MCF 10A (cell line): ENCODE measurements around the gene MOGAT3. TPM values are rescaled to one million over a fixed set of nuclear protein-coding genes. Genes with fewer than 3 reads are reported as not detected.

Experiments
- BruUV-seq: library from RNA; stranded (reverse); fragments of 400-500 nt; replicated peaks from 2 replicates; lab custom pipeline; 2021; lab: Mats Ljungman, UMichigan
- CTCF ChIA-PET: fragments of 300-600 bp; sonication (Branson Sonifier 250); formaldehyde crosslinking; extraction: SDS; loops from one replicate; lab custom pipeline; 2021; ENCODE audit warnings: antibody characterized with exemption, inconsistent platforms; lab: Yijun Ruan, JAX
- POLR2A ChIA-PET: fragments of 300-600, 350-650 bp; sonication (Branson Sonifier 250); formaldehyde crosslinking; extraction: SDS; loops from one replicate; lab custom pipeline; 2020; ENCODE audit warnings: antibody characterized with exemption, inconsistent platforms; lab: Yijun Ruan, JAX
- DNase-seq: peaks from one replicate; pipeline ENCODE4 v3.0.0-alpha.2; 2018; ENCODE audit not compliant: unreplicated experiment
- H3K27ac Mint-ChIP-seq: one replicate; pipeline ENCODE4 v1.8.0; 2022; ENCODE audit warnings: mild to moderate bottlenecking, low read depth, mixed read lengths; ENCODE audit not compliant: unreplicated experiment
- H3K27me3 Mint-ChIP-seq: one replicate; pipeline ENCODE4 v1.8.0; 2022; ENCODE audit warnings: mixed read lengths; ENCODE audit not compliant: insufficient read depth, unreplicated experiment
- H3K36me3 Mint-ChIP-seq: one replicate; pipeline ENCODE4 v1.8.0; 2022; ENCODE audit warnings: mild to moderate bottlenecking, moderate library complexity, mixed read lengths; ENCODE audit not compliant: insufficient read depth, unreplicated experiment
- H3K4me1 Mint-ChIP-seq: one replicate; pipeline ENCODE4 v1.8.0; 2022; ENCODE audit warnings: mixed read lengths; ENCODE audit not compliant: insufficient read depth, unreplicated experiment
- H3K4me3 Mint-ChIP-seq: one replicate; pipeline ENCODE4 v1.8.0; 2022; ENCODE audit warnings: mild to moderate bottlenecking, moderate library complexity, mixed read lengths; ENCODE audit not compliant: unreplicated experiment
- H3K9me3 Mint-ChIP-seq: one replicate; pipeline ENCODE4 v1.8.0; 2022; ENCODE audit warnings: mixed read lengths; ENCODE audit not compliant: unreplicated experiment
- CTCF ChIP-seq: fragments of 200-600 bp; IDR thresholded peaks from one replicate; pipeline ENCODE4 v1.8.0; 2022; ENCODE audit warnings: antibody characterized with exemption, mild to moderate bottlenecking; ENCODE audit not compliant: unreplicated experiment
- intact Hi-C: fragments of 100-400 bp; cut with micrococcal nuclease; formaldehyde crosslinking; loops from 2 replicates; pipeline ENCODE4 v1.14.1; 2022
- total RNA-seq: library from RNA; stranded (reverse); gene quantifications from 2 replicates; pipeline ENCODE4 v1.2.3, GENCODE V29; 2022

The MOGAT3 gene
- total RNA-seq, 1 experiment from 2014 or later: not detected

DNA sequence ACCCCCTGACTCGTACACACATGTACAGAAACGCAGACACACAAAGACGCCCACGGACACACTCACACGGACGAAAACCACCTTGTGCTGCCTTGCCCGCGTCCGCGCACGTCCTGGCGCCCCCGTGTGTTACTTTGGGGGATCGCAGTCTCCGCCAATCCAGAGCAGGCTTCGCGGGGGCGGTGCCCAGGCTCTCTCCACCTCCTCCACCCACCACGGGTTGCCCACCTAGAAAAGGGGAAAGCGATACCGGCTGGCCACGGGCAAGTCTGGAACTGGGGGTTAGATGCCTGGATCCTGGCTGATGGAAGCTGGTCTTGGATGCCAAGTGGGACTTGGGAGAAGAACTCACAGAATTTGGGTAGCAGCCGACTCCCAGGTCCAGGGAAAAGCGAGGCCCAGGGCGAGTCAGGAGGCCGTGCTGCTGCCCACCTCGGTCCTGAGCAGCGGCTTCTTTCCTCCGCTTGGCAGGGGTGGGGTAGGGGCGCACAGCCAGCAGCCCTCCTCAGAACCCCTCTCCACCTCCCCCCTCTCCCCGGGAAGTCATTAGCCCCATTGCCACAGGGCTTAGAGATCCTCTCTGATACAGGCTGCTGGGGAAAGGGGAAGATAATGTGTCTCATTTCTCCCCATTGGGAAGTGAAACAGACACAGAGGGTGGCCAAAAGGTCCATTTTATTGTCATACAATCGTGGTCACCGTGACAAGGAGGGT, 30.8 kb downstream of the MOGAT3 start:
- DNase-seq: peak; percentile 56
- CTCF ChIA-PET: interaction anchor here (0.6 to 2.8 kb wide), 11 partner anchors 15 to 113 kb away, joined by 3 to 31 read pairs (median 4); no protein-coding TSS in a partner anchor
- Mint-ChIP-seq H3K36me3 (peaks cover 4% of the 10 kb centered on the region), H3K4me3 (peak overlapping the region; percentile 29), H3K4me1 (peaks cover 50% of the 10 kb centered on the region), H3K27ac (peak overlapping the region; percentile 71), H3K27me3 (peaks cover 98% of the 10 kb centered on the region), H3K9me3 (no peaks in the 10 kb centered on the region)
- POLR2A ChIA-PET: interaction anchor here (1.6 kb wide), 1 partner anchor 26 kb away, joined by 6 read pairs; no protein-coding TSS in a partner anchor
- BruUV-seq: no TSS peak
- intact Hi-C loops: loop anchor here (2.0 kb wide), 1 partner anchor 25 kb away; no protein-coding TSS in a partner anchor
- peak; percentile 89 for TF ChIP-seq CTCF

DNA sequence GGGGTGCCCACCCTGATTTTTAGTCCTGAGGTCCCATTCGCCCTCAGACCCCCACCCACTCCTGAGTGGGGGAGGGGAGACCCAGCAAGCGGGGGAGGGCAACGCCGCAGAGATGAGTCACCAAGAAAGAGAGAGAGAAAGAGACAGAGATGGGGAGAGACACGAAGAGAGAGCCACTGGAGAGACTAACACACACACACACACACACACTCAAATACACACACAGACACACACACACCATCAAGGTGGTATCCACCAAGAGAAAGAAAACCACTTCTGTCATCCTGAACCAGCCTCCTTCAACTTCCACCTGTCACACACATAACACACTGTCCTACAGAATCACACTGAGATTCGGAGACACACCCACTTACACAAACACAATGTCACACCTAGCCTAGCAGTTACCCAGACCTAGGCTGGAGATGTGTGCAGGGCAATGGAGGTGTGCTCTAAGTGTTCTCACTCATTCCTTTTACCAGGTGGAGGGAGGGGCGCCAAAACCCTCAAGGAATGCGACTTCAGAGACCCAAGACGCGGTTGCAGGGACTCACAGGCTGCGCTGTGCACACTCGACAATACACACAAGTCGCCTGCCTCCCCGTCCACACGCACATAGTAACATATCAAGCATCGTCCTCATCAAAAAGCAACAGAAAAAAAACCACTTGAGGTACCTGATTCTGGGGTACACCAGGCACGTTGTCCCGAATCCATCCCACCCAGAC, 31.6 kb downstream of the MOGAT3 start:
- peaks cover 4% of the 10 kb centered on the region for H3K36me3 Mint-ChIP-seq
- ChIA-PET CTCF (interaction anchor here (0.6 to 2.8 kb wide), 10 partner anchors 13 to 271 kb away, joined by 3 to 31 read pairs (median 6); no protein-coding TSS in a partner anchor), POLR2A (interaction anchor here (0.5 to 1.6 kb wide), 2 partner anchors 25 to 47 kb away, joined by 4 to 6 read pairs; no protein-coding TSS in a partner anchor)
- H3K4me1 Mint-ChIP-seq: peaks cover 50% of the 10 kb centered on the region
- H3K4me3 Mint-ChIP-seq: peak overlapping the region; percentile 29
- DNase-seq: no peak
- no peaks in the 10 kb centered on the region for H3K9me3 Mint-ChIP-seq
- TF ChIP-seq CTCF: no peak
- BruUV-seq: no TSS peak
- H3K27me3 Mint-ChIP-seq: peaks cover 91% of the 10 kb centered on the region
- intact Hi-C loops: loop anchor here (2.0 kb wide), 1 partner anchor 24 kb away; no protein-coding TSS in a partner anchor
- H3K27ac Mint-ChIP-seq: no peak overlapping the region

DNA sequence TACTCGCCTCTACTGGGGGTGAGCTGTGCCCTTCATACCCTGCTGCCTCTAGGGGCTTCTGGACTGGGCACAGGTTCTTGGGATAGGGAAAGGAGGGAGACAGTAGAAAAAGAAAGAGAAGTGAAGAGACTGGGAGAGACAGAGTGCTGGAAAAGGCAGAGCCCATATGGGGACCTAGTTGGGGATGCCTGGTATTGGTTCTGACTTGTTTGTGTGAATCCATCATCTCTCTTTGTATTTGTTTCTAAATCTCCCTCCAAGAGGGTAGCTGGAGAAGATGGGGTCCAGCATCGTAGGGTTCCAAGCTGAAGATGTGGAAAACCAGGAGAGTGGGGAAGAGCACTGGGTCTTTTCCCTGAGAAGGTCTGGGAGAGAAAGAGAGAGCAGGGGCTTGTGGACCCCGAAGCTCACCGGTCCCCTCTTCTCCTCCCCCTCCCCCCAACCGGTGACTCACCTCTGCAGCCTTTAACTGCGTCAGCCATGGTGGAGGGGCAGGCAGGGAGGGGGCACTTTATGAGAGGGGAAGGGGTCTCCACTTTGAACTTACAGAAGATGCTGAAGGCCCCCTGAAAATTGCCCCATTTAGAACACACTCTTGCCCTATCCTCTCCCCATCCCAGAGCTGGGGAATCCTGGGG, 32.3 kb downstream of the MOGAT3 start:
- no TSS peak for BruUV-seq
- Mint-ChIP-seq H3K27me3 (peaks cover 84% of the 10 kb centered on the region), H3K4me1 (peaks cover 50% of the 10 kb centered on the region), H3K9me3 (no peaks in the 10 kb centered on the region), H3K27ac (no peak overlapping the region), H3K36me3 (peaks cover 4% of the 10 kb centered on the region), H3K4me3 (peak overlapping the region; percentile 29)
- ChIA-PET POLR2A (interaction anchor here (0.5 kb wide), 2 partner anchors 48 to 305 kb away, joined by 3 to 4 read pairs; no protein-coding TSS in a partner anchor), CTCF (interaction anchor here (0.6 to 1.8 kb wide), 12 partner anchors 10 to 318 kb away, joined by 3 to 13 read pairs (median 3); partner anchors contain the start of gene FIS1)
- intact Hi-C loops: loop anchor here (2.0 kb wide), 1 partner anchor 24 kb away; no protein-coding TSS in a partner anchor
- TF ChIP-seq CTCF: no peak
- no peak for DNase-seq
